Fibroblast of skin of scalp (primary cell): Measurements from ENCODE around the gene TRAPPC14.

Source experiments
- DNase-seq: peaks from one replicate; pipeline ENCODE4 v3.0.0-alpha.2; 2013

Gene TRAPPC14

DNA sequence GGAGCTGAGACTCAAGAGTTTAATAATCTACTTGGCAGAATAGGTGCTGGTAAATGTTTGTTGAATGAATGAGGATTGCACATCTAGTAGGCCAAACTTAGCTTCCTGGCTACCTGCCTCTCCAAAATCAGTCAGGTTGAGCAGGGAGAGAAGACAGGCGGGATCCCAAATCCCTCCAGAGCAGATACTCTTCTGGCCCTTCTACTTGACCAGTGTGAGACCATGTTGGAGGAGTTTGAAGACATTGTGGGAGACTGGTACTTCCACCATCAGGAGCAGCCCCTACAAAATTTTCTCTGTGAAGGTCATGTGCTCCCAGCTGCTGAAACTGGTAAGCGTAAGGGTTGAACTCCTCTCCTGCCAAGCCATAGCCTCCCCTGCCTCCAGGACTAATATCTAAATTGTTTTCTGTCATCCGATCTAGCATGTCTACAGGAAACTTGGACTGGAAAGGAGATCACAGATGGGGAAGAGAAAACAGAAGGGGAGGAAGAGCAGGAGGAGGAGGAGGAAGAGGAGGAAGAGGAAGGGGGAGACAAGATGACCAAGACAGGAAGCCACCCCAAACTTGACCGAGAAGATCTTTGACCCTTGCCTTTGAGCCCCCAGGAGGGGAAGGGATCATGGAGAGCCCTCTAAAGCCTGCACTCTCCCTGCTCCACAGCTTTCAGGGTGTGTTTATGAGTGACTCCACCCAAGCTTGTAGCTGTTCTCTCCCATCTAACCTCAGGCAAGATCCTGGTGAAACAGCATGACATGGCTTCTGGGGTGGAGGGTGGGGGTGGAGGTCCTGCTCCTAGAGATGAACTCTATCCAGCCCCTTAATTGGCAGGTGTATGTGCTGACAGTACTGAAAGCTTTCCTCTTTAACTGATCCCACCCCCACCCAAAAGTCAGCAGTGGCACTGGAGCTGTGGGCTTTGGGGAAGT is 34.0 kb downstream of the TRAPPC14 start:
- DNase-seq: no peak

DNA sequence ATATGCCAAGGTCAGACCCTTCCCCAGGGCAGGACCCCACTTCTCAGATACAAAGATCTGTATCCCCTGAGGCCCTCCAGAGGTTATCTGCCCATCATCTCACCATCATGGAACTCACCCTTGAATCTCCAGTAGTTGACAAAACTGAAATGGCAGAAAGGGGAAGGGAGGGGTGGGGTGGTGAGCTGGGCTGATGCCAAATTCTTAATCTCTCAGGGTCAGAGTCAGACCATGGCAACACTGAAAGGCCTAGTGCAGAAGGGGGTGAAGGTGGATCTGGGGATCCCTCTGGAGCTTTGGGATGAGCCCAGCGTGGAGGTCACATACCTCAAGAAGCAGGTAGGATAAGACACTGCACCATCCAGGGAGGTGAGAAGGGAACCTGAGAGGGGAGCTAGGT is 36.0 kb downstream of the TRAPPC14 start:
- DNase-seq: no peak

DNA sequence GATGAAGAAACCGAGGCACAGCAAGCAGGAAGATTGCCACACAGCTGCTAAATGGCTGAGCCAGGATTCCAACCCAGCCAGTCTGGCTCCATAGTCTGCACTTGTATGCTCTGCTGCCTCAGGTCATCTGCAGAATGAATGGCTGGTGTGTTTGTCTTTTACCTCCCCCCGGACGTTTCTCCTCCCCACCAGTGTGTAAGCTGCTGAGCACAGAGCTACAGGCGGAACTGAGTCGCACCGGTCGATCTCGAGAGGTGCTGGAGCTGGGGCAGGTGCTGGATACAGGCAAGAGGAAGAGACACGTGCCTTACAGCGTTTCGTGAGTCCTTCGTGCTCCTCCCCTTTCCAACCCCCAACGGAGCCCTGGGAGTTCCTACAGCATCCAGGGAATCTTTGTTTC is 36.5 kb downstream of the TRAPPC14 start:
- no peak for DNase-seq

DNA sequence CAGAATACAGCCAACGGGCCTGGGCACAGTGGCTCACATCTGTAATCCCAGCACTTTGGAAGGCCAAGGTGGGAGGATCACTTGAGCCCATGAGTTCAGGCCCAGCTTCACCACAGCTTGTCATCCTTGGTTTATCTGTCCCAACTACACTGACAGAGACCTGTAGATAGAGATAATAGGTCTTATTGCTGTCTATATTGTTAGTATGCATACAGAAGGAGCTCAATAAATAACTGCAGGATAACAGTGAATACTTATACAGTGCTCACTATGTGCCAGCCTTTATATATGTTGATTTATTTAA is 37.8 kb downstream of the TRAPPC14 start:
- no peak for DNase-seq

DNA sequence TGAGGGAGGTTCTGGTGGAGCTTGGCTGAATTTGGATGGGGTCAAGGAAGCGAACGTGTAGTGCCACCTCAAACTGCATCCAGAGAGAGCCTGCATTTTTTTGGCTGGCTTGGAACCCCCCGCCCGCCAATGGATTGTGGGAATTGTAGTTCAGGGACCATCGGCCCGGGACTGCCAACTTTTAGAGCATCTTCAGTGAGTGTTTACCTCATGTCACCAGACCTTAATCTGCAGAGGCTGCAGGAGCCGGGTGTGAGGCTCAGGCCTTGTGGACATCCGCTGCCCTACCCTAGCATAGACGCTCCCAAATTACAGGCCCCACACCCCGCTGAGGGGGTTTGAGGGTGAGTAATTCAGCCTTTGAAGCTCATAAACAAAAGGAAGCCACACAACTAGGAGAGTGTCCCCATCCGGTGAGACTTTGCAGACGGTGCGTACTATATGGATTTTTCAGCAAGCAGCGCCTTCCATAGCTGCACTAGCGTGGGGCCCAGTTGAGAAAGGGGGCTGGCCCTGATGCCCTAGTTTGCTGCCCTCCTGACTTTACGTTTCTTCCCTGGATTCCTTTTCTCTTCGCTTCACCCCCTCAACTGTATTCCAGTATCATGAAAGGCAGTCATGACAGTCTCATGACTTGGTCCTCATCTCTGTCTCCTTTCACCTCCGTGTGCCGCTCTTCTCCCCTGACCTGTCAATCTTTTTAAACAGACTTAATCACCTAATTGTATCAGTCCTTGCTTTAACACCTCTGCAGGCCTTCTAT is 38.4 kb downstream of the TRAPPC14 start:
- peak; percentile 70 for DNase-seq

DNA sequence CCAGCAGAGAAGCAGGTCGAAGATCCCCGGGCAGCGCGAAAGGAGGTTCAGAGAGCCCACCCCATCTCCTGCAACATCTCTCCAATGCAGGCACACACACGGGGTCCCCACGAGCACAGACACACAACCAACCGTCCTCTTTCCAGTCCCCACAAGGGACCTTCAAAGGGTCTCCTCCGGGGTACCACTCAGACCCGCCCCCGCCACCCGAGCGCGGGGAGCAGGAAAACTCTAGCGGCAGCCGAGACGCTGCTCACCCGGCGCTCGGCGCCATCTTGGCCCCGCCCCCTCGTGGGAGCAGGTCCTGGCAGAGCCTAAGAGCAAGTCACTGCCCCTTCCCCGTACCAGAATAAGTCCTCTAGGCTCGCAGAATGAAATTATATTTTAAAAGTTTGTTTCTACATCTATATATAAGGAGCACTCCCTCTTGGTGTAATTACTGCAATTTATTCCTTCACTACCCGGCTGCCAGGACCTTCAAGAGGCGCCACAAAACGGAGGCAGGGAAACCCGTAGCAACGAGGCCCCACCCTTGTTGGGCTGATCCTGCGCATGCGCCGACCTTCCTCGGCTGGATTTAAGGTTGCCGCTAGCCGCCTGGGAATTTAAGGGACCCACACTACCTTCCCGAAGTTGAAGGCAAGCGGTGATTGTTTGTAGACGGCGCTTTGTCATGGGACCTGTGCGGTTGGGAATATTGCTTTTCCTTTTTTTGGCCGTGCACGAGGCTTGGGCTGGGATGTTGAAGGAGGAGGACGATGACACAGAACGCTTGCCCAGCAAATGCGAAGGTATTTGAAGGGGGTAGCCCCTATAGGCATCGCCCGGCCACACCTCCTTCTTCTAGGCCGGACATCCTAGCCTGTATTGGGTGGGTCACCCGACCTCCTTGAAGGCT is 39.2 kb downstream of the TRAPPC14 start, which contains the start of the genes CNPY4 and TAF6:
TSS of gene CNPY4 (plus strand) at position 563 of the 898 bp plus-strand sequence. CDS start at position 674, 111 bp downstream.
TSS of gene TAF6 (minus strand) at position 287 of the 898 bp plus-strand sequence. CDS start 5,149 bp downstream, outside the sequence.
- peak; percentile 94 for DNase-seq

DNA sequence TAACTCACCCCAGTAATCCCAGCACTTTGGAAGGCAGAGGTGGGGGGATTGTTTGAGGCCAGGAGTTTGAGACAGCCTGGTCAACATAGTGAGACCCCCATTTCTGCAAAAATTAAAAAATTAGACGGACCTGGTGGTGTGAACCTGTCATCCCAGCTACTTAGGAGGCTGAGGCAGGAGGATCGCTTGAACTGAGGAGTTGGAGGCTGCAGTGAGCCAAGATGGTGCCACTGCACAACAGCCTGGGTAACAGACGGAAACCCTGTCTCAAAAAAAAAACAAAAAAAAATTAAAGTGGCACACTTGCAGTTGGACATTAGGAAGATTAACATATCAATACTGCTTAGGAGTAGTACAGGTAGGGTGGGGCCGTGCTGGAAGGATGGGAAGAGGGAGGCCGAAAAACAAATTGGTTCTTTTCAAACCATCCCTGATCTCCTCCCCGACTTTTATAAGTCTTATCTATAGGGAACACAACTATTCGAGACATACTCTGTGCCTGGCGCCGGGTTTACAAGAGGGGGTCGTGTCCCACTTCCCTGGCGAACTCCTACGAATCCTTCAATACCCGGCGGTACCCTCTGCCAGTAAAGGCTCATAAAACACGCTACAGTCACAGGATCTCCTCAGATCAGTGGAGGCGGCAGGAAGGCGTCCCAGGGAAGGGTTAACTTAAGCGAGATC is 40.0 kb downstream of the TRAPPC14 start:
- no peak for DNase-seq

DNA sequence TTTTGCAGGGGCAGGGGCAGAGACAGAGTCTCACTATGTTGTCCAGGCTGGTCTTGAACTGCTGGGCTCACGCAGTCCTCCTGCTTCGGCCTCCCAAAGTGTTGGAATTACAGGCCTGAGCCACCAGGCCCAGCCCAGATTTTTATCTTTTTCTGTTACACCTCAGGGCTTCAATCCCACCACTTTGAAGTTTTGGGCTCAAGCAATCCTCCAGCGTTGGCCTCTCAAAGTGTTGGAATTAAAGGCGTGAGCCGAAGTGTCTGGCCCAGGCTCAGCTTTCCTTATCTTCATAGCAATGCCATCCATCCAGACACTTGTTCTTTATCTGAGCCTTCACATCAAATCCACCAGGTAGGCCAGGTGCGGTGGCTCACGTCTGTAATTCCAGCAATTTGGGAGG is 43.5 kb downstream of the TRAPPC14 start:
- no peak for DNase-seq

DNA sequence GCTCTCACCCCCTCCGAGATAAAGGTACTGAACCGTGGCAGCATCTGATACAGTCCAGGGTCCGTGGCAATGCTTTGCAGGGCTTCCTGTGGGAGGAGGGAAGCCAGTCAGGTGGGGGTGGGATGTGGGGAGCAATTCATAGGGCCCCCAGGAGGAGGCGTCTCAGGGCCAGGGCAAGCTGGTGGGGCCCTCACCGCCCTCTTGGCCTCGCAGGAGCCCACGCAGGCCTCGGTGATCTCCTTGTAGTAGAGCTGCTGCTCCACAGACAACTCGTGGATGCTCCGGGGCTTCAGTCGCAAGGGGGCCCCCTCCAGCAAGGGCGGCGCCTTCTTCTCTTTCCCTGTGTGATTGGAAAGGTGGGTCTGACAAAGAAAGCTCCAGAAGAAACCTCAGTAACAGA is 46.6 kb downstream of the TRAPPC14 start:
- DNase-seq: no peak

DNA sequence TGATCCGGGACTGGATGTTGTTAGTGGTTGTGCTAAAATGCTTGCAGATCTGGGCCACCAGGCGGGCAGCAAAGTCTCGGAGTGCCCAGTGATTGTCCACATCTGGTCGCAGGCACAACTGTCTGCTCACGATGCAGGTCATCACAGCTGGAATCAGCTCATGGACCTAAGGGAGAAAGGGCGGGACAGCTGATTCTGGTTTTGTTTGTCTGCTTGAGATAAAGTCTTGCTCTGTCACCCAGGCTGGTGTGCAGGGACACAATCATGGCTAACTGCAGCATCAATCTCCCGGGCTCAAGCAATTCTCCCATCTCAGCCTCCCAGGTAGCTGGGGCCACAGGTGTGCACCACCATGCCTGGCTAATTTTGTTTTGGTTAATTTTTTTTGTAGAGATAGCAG is 47.4 kb downstream of the TRAPPC14 start:
- no peak for DNase-seq

DNA sequence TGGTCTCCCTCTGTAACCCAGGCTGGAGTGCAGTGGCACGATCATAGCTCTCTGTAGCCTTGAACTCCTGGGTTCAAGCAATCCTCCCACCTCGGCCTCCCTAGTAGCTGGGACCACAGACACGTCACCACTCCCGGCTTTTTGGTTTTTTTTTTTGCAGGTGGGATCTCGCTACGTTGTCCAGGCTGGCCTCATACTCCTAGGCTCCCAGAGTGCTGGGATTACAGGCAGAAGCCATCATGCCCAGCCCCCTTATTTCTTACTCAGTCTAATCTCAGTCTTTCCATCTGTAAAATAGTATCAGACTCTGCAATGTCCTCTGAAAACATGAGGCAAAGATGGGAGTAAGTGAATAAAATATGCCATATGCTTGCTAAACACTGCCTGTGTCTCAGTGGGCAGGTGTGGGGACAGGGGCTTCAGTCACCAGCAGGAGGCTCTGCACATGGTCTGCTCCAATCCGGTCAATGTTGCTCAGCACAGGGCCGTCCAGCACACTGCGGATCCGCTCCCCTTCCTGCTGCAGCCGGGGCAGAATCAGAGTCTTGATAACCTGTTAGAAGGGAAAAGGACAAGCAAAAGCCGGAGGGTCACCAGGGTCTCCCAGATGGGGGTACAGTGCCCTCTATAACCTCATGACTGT is 48.9 kb downstream of the TRAPPC14 start:
- DNase-seq: no peak

DNA sequence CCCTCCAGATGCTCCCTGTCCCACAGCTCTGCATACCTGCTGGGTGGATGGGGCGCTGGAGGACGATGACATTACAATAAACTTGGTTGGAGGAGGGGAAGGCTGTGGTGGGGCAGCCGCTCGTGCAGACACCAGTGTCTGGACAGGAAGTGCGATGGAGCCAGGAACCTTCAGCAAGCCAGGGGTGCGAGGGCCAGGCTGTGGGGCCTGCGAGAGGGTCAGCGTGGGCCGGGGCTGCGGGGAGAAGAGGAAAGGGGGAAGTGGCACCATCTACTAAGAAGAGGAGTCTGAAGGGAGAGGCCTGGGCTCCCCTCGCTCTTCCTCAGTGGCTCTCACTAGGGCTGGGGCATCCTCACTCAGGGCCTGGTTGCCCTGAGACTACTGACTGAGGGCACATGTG is 50.6 kb downstream of the TRAPPC14 start:
- DNase-seq: no peak

DNA sequence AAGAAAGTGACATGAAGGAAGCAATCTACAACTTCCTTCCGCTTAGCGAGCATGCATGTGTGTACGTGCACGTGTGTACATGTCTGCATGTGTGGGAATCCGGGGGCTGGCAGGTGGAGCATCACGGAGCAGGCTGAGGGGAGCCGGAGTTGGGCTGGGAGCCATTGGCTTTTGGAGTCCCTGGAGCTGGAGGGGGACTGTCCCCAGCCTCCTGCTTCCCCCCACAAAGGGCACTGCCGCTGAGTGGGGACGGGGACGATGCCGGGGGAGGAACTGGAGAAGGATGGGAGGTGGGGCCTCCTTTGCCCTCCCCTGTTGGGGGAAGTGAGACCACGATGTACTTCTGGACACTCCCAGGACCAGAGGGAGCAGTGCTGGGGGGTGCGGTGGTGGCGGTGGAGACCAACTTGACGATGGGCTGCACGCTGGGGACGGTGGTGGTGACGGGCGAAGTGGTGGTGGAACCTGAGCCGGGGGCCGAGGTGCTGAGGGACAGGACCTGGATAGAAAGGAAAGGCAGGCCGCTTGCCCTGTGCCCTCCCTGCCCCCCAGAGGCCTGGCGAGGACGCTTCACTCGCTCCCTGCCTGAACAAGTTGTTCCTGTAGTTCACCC is 51.3 kb downstream of the TRAPPC14 start:
- DNase-seq: no peak

DNA sequence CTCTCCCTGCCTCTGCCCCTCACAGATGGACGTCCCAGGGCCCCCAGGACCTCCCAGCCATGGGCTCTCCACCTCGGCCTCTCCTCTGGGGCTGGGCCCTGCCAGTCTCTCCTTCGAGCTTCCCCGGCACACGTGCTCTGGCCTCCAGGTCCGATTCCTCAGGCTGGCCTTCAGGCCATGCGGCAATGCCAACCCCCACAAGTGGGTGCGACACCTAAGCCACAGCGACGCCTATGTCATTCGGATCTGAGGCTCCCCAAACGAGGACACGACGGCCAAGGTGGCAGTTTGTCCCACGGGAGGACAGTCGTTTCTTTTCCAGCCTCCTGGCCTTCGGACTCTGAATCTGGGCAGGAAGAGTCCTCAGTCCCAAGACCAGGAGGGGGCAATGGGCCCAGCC is 51.9 kb downstream of the TRAPPC14 start:
- no peak for DNase-seq

DNA sequence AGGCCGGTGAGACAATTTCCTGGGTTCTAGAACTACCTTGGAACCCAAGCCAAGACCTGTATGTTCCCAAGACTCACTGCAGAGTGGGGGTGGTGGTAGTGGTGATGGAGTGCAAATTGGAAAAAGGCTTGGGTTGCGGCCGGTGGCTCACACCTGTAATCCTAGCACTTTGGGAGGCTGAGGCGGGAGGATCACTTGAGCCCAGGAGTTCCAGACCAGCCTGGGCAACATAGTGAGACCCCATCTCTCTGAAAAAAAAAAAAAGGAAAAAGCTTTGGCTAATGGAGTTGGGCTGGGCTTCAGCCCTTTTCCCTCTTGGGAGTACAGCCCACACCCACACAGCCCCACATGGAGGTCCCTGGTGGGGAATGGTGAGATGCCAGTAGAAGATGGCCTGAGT is 53.0 kb downstream of the TRAPPC14 start:
- no peak for DNase-seq
